ENCODE results near the gene COX6A2.

GRCh38 chr16:31414706-31415105 is 13.5 kb downstream of the COX6A2 start:
- TF ChIP-seq GATA2 (IDR thresholded peaks at IDR 0.05; ENCODE audit: low read depth, low read length) (no peak), GATA3 (IDR thresholded peaks at IDR 0.05; ENCODE audit: low read depth, low read length) (no peak)
